Colonic mucosa (tissue), 4 donors: Measurements from ENCODE around the gene CELA1. TPM values are rescaled to one million over a fixed set of nuclear protein-coding genes. Genes with fewer than 3 reads are reported as not detected.

ENCODE experiments used
- DNase-seq: peaks from one replicate; pipeline ENCODE4 v3.0.0-alpha.2; 2020
- H3K27ac ChIP-seq: fragments of 200-600 bp; one replicate; pipeline ENCODE4 v1.8.0; 2021
- H3K27me3 ChIP-seq: fragments of 200-600 bp; one replicate; pipeline ENCODE4 v1.8.0; 2021
- H3K36me3 ChIP-seq: fragments of 200-600 bp; one replicate; pipeline ENCODE4 v1.8.0; 2021
- H3K4me1 ChIP-seq: fragments of 200-600 bp; one replicate; pipeline ENCODE4 v1.8.0; 2021; ENCODE audit warnings: mild to moderate bottlenecking
- H3K4me3 ChIP-seq: fragments of 200-600 bp; one replicate; pipeline ENCODE4 v1.8.0; 2021
- H3K9ac ChIP-seq, 2 donors: one replicate each; pipeline ENCODE4 v1.7.0; 2013; ENCODE audit warnings: control low read depth in 2 of 2, low read depth in 2 of 2, low read length in 2 of 2
- H3K9me3 ChIP-seq: fragments of 200-600 bp; one replicate; pipeline ENCODE4 v1.8.0; 2021
- intact Hi-C: fragments of 100-400 bp; cut with DNase I; formaldehyde crosslinking; loops from one replicate; pipeline ENCODE4 v1.14.1; 2022
- total RNA-seq, 2 donors: library from RNA; stranded (reverse); fragmentation: NEBNext Ultra II Directional in 1 of 2; extraction: Animal tissue kit (Norgen Biotek cat#: 25700) in 1 of 2; gene quantifications; one replicate each; pipeline ENCODE4 v1.2.1, GENCODE V29; 2021
- TF ChIP-seq, protein P1 (sequence below): fragments of 200-600 bp; IDR thresholded peaks from one replicate; pipeline ENCODE4 v1.8.0; 2022; ENCODE audit warnings: antibody characterized with exemption, mild to moderate bottlenecking
- donor health status: healthy.
- donor health status: DM: no; HTN: no; CAD: no.
- donor health status: DM: no; HTN: no; CAD: no.

The CELA1 gene
- total RNA-seq, 2 donors from 2014 or later: not detected

- H3K4me1 ChIP-seq: peaks cover 5% of the 10 kb centered on the region
- no peak overlapping the region for H3K4me3 ChIP-seq
- no peaks in the 10 kb centered on the region for H3K9me3 ChIP-seq
- DNase-seq: no peak
- TF ChIP-seq, protein P1, sequence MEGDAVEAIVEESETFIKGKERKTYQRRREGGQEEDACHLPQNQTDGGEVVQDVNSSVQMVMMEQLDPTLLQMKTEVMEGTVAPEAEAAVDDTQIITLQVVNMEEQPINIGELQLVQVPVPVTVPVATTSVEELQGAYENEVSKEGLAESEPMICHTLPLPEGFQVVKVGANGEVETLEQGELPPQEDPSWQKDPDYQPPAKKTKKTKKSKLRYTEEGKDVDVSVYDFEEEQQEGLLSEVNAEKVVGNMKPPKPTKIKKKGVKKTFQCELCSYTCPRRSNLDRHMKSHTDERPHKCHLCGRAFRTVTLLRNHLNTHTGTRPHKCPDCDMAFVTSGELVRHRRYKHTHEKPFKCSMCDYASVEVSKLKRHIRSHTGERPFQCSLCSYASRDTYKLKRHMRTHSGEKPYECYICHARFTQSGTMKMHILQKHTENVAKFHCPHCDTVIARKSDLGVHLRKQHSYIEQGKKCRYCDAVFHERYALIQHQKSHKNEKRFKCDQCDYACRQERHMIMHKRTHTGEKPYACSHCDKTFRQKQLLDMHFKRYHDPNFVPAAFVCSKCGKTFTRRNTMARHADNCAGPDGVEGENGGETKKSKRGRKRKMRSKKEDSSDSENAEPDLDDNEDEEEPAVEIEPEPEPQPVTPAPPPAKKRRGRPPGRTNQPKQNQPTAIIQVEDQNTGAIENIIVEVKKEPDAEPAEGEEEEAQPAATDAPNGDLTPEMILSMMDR: no peak
- H3K36me3 ChIP-seq: no peaks in the 10 kb centered on the region
- H3K27ac ChIP-seq: no peak overlapping the region
- H3K27me3 ChIP-seq: no peaks in the 10 kb centered on the region
- no peak overlapping the region for H3K9ac ChIP-seq
- intact Hi-C loops: no loop called here
Measured at GRCh38 chr12:51333536-51333935, 12.9 kb downstream of the CELA1 start.

DNA sequence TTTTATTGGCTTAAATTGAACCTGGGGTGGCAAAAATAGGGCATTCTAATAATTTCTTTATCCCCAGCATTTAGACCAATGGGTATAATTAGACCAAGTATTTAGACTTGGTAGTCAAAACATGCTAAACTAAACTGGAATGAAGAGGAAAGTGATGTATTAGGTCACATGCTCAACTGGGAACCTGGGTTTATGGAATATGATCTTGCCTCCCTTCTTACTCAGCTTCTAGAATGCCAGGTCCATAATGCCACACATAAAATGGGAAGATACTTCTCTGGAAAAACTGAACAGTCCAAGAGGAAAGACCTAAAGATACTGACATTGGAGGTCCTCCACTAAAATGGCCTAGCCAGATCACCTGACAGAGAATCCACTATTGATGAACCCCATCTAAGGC lies 16.3 kb downstream of the CELA1 start:
- intact Hi-C loops: no loop called here

GRCh38 chr12:51329742-51330141 lies 16.7 kb downstream of the CELA1 start:
- Histone ChIP-seq H3K4me1 (peaks cover 5% of the 10 kb centered on the region), H3K27ac (no peak overlapping the region), H3K9ac (no peak overlapping the region), H3K36me3 (no peaks in the 10 kb centered on the region), H3K4me3 (no peak overlapping the region), H3K27me3 (no peaks in the 10 kb centered on the region), H3K9me3 (no peaks in the 10 kb centered on the region)
- intact Hi-C loops: no loop called here
- no peak for DNase-seq
- TF ChIP-seq, protein P1: no peak

More for the DNA sequence above, 16.3 kb downstream of the CELA1 start:
- H3K9ac ChIP-seq: no peak overlapping the region
- no peak overlapping the region for H3K27ac ChIP-seq
- H3K4me1 ChIP-seq: peaks cover 5% of the 10 kb centered on the region
- no peak overlapping the region for H3K4me3 ChIP-seq
- H3K36me3 ChIP-seq: no peaks in the 10 kb centered on the region
- no peaks in the 10 kb centered on the region for H3K27me3 ChIP-seq
- H3K9me3 ChIP-seq: no peaks in the 10 kb centered on the region
- no peak for DNase-seq
- TF ChIP-seq, protein P1: no peak

DNA sequence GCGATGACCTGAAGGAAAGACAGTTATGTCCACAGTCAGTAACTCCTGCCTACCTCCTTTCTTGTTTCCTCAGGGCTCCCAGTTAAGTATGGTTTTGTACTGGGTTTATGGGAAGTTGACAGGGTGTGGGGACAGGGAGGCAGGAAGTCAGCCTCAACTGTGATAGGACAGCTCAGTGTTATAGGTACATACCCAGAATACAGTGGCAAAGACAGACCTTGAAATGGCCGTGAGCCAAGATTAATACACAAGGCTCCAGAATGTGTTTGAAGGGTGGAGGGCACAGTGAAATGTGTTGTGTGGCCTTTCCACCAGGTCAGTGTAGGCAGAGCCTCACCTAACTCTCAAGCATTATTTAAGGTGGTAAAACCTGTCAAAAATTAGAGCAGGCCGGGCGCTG lies 17.9 kb downstream of the CELA1 start:
- TF ChIP-seq, protein P1: no peak
- DNase-seq: peak; percentile 65
- intact Hi-C loops: no loop called here
- no peaks in the 10 kb centered on the region for H3K9me3 ChIP-seq
- no peak overlapping the region for H3K27ac ChIP-seq
- peaks cover 1% of the 10 kb centered on the region for H3K4me1 ChIP-seq
- H3K36me3 ChIP-seq: no peaks in the 10 kb centered on the region
- no peak overlapping the region for H3K4me3 ChIP-seq
- H3K9ac ChIP-seq: no peak overlapping the region
- no peaks in the 10 kb centered on the region for H3K27me3 ChIP-seq

DNA sequence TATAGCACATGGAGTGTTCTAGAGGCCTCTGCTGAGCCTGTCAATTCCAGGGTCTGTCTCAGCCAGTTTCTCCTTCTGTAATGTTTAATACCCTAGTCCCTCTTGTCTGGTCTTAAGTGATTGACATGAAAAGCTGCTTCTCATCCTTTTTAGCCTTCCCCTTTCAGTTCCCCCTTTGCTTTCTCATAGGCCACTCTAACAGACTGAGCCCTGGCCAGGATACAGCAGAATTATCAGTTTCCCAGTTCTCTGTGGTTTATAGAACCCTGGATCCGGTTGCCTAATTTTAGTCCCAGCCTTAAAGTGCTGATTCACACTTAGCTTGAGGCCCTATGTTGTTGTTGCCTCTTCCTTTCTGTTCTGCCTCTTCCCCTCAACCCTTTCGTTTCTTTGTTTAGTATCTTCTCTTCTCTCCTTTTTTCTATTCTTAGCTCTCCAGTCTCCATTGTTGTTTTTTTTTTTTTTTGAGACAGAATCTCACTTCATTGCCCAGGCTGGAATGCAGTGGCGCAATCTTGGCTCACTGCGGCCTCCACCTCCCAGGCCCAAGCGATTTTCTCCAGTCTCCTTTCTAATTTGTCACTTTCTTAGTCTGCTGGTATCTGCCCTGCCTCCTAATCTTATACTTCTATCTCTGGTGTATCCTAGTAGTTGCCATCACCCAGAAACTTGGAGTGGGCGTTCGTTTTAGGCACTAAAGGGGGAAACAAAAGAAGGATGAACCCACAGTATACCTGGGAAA lies 19.6 kb downstream of the CELA1 start:
- Histone ChIP-seq H3K27ac (peak overlapping the region; percentile 24), H3K4me1 (no peaks in the 10 kb centered on the region), H3K9ac (no peak overlapping the region), H3K36me3 (no peaks in the 10 kb centered on the region), H3K27me3 (no peaks in the 10 kb centered on the region), H3K4me3 (no peak overlapping the region), H3K9me3 (no peaks in the 10 kb centered on the region)
- intact Hi-C loops: no loop called here
- DNase-seq: no peak
- TF ChIP-seq, protein P1: no peak
